Fibroblast of villous mesenchyme (primary cell): ENCODE measurements around the gene POM121. TPM values are rescaled to one million over a fixed set of nuclear protein-coding genes. Genes with fewer than 3 reads are reported as not detected.
"Not testable (repeated sequence)": the region's sequence is repeated elsewhere in the genome, so short reads cannot be mapped to it uniquely, and the experiment has no call there.

Experiments
- DNase-seq: peaks from one replicate; pipeline ENCODE4 v3.0.0-alpha.2; 2010; ENCODE audit warnings: low read depth
- H3K4me3 ChIP-seq: 2 replicates; pipeline ENCODE4 v1.5.1; 2011; ENCODE audit warnings: low read depth, mild to moderate bottlenecking, low read length
- CTCF ChIP-seq: IDR thresholded peaks from 2 replicates; pipeline ENCODE4 v1.5.1; 2012; ENCODE audit warnings: low read depth, mild to moderate bottlenecking, low read length; ENCODE audit not compliant: insufficient read depth
- total RNA-seq: library from RNA; depleted of rRNA; stranded (reverse); fragments of >200 nt; gene quantifications from 2 replicates; pipeline ENCODE4 v1.2.3, GENCODE V29; 2012

Gene POM121
- total RNA-seq, 1 donor, result 6.9 TPM

DNA sequence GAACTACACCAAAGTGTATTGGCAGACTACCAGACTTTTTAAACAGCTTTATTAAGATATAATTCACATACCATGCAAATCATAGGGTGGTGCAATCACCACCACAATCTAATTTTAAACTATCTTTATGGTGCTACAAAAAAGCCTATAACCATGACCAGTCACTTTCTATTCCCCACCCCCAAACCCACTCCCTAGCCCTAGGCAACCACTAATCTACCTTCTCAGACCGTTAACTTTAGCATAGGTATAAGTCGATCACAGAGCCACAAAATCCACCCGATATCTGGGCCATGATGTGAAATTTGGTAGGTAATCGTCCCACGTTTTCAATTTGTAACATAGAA lies 536 bp upstream of the POM121 start:
- DNase-seq, result peak; percentile 76
- TF ChIP-seq CTCF, result no peak
- peak overlapping the region; percentile 91 for H3K4me3 ChIP-seq

GRCh38 chr7:72925546-72926120 lies 738 bp downstream of the POM121 start:
- peak; percentile 27 for DNase-seq
- no peak for TF ChIP-seq CTCF
- peak overlapping the region; percentile 91 for H3K4me3 ChIP-seq

GRCh38 chr7:72927791-72928190 lies 2.9 kb downstream of the POM121 start:
- not testable (repeated sequence) for DNase-seq, H3K4me3 ChIP-seq

DNA sequence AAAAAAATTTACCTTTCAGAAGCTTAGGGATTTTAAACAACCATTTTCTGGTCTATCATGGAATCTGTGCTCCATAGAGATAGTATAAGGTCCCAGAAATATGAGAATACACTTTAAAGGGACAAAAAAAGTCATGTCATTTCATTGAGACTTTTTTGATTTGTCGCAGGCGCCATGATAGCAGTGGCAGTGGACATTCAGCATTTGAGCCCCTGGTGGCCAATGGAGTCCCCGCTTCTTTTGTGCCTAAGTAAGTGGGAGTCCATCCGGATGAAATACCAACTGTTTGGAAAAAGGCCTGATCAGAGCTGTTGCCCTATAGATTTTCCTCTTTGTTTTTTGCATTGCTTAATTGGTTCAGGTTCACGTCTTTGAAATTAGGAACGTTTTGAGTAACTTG lies 3.3 kb downstream of the POM121 start:
- H3K4me3 ChIP-seq, DNase-seq: not testable (repeated sequence)

- DNase-seq, H3K4me3 ChIP-seq: not testable (repeated sequence)
Measured at GRCh38 chr7:72942022-72942705, 17.3 kb downstream of the POM121 start.

GRCh38 chr7:72942956-72943355 lies 18.1 kb downstream of the POM121 start:
- H3K4me3 ChIP-seq, DNase-seq: not testable (repeated sequence)

DNA sequence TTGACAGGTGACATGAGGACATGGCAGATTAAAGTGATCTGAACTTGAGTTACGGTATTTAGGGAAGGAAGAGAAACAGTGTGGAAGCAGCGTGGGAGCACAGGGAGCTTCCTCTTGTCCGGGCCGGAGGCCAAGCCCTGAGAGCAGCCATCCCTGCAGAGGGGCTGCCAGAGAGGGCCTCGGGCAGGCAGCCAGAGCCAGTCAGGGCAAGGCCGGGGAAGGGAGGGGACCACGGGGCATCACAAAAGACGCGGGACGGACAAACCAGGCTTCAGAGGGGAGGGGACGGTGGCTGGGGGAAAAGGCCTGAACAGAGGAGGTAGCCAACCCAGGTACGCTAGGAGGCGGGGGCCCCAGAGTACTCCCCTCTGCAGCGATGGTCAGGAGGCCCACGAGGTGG lies 20.0 kb downstream of the POM121 start:
- not testable (repeated sequence) for H3K4me3 ChIP-seq, DNase-seq

DNA sequence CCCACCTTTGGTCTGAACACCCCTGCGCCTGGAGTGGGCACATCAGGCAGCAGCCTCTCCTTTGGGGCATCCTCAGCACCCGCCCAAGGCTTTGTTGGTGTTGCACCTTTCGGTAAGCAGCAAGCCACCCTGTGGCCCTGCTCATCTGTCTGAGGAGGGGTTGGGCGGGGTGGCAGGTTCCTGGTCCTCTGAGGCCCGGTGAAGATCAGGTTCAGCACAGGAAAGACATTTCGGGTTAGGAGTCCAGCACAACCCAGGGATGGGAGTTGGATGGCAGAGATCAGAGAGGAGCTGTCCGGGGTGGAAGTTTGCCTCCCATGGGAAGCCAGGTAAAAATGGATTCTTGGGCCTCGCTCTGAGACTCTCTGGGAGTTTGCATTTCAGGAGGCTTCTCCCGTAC lies 20.7 kb downstream of the POM121 start:
- H3K4me3 ChIP-seq, DNase-seq: not testable (repeated sequence)

GRCh38 chr7:72946130-72946745 lies 21.3 kb downstream of the POM121 start:
- TF ChIP-seq CTCF, result peak; percentile 27
- not testable (repeated sequence) for DNase-seq, H3K4me3 ChIP-seq

DNA sequence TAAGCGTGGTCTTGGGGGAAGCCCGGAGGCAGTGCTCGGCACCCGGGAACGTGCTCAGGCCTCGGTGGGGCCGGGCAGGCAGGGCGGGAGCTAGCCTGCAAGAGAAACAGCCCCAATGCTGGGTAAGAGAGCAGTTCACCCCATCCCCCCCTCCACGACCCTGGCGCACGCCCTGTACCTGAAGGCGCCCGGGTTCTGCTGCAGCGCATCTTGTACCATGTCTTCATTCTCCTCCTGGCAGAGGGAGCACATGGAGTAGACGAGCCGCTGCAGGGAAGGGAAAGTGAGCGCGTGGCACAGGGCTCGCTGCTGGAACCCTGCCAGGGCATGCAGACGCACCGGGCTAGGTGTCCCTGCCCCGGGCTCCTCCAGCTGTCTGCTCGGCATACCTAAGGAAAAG lies 23.8 kb downstream of the POM121 start:
- H3K4me3 ChIP-seq, DNase-seq: not testable (repeated sequence)

DNA sequence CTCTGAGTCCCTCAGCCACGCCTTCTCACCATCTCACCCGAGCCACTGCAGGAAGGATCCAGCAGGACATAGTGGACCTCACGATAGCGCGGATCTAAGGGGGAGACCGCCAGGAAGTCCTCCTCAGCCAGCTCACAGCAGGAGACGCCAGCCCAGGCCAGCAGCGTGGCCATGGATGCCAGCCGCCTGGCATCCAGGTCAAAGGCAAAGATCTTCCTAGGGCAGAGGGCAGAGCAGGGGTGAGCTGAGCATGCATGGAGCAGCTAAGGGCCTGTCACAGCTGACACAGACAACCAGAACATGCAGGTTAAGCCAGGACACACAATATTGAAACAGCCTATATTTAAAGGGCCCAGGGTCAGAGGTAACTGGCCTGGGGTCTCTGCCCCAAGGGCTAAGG lies 24.4 kb downstream of the POM121 start:
- H3K4me3 ChIP-seq, DNase-seq: not testable (repeated sequence)

GRCh38 chr7:72949686-72950085 lies 24.8 kb downstream of the POM121 start:
- not testable (repeated sequence) for H3K4me3 ChIP-seq, DNase-seq

GRCh38 chr7:72950432-72950831 lies 25.5 kb downstream of the POM121 start:
- not testable (repeated sequence) for H3K4me3 ChIP-seq, DNase-seq

DNA sequence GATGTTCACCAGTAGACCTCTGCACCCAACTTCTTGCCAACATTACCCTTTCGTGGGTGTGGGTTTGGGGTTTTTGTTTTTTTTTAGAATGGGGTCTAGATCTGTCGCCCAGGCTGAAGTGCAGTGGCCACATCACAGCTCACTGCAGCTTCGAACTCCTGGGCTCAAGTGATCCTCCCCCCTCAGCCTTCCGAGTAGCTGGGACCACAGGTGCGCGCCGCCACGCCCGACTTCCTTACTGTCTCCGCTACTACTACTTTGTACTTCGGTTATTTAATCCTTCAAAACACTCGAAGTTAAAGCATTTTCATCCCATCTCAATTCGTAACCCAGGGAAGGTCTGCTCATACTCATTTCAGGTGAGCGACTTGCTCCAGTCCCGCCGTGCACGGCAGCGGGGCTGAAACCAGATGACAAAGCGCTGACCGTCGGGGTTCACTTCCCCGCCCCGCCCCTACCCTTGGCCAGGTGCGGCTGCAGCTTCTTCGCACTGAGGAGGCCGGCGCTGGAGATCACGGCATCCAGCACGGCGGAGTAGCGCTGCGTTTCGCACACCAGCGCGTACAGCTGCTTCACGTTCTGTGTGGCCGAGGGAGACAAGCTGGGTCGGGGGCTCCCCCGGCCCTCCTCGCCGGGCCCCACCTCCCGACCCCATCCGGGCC lies 29.1 kb downstream of the POM121 start:
- H3K4me3 ChIP-seq, result peak overlapping the region; percentile 41
- DNase-seq, result not testable (repeated sequence)

DNA sequence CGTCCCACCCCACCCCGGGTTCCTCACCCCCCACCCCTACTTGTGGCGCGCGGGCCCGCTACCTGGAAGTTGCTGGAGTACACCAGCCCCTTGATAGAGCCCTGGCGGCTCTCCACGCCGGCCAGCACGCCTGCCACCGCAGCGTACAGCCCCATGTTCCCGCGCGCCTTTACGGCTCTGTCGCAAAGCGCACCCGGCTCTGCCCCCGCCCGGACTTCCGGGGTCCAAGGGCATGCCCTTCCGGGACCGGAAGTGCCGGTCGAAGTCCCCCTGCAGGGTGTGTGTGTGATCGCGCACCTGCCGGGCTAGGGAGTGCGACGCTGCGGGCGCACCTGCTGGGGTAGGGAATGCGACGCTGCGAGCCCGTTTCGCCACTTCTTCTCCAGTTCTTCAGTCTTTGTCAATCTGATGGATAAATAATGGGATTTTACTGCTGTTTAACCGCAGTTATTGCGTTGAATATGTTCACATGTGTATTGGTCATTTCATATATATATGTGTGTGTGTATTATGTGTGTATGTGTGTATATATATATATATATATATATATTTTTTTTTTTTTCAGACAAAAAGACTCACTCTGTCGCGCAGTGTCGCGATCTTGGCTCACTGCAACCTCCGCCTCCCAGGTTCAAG lies 29.8 kb downstream of the POM121 start:
- not testable (repeated sequence) for DNase-seq

More for the DNA sequence above, 29.8 kb downstream of the POM121 start:
- H3K4me3 ChIP-seq, result peak overlapping the region; percentile 37
